ENCODE data around the gene KIF21A.
"Not testable (repeated sequence)": the region's sequence is repeated elsewhere in the genome, so short reads cannot be mapped to it uniquely, and the experiment has no call there.

Gene KIF21A

GRCh38 chr12:39301422-39301821 is 141.5 kb downstream of the KIF21A start:
- no peak for DNase-seq (ENCODE audit: low read depth)
- no peak overlapping the region for H3K4me3 ChIP-seq (ENCODE audit: low read depth, low read length)
- TF ChIP-seq, protein P1, sequence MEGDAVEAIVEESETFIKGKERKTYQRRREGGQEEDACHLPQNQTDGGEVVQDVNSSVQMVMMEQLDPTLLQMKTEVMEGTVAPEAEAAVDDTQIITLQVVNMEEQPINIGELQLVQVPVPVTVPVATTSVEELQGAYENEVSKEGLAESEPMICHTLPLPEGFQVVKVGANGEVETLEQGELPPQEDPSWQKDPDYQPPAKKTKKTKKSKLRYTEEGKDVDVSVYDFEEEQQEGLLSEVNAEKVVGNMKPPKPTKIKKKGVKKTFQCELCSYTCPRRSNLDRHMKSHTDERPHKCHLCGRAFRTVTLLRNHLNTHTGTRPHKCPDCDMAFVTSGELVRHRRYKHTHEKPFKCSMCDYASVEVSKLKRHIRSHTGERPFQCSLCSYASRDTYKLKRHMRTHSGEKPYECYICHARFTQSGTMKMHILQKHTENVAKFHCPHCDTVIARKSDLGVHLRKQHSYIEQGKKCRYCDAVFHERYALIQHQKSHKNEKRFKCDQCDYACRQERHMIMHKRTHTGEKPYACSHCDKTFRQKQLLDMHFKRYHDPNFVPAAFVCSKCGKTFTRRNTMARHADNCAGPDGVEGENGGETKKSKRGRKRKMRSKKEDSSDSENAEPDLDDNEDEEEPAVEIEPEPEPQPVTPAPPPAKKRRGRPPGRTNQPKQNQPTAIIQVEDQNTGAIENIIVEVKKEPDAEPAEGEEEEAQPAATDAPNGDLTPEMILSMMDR (conservative IDR thresholded peaks at IDR 0.05; ENCODE audit: low read depth, low read length): no peak

DNA sequence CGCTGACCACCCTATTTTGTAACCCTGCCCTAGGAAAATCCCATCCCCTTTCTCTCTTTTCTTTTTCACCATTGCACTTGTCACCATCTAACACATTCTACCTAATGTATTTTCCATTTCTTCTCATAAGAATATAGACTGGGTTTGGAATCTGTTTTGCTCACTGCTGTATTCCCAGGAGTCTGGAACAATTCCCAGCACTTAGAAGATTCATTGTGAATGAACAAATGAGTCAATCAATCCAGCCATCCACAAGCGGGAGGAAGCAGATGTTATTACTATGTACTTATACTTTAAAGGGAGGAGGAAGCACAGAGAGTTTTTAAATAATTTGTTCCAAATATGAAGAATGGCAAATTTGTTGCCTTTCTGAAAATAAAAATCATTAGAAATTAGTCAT is 142.1 kb downstream of the KIF21A start:
- no peak for DNase-seq (ENCODE audit: low read depth)
- TF ChIP-seq, protein P1 (conservative IDR thresholded peaks at IDR 0.05; ENCODE audit: low read depth, low read length): no peak
- no peak overlapping the region for H3K4me3 ChIP-seq (ENCODE audit: low read depth, low read length)

GRCh38 chr12:39297891-39298290 is 145.0 kb downstream of the KIF21A start:
- H3K4me3 ChIP-seq (ENCODE audit: low read depth, low read length): no peak overlapping the region
- TF ChIP-seq, protein P1 (conservative IDR thresholded peaks at IDR 0.05; ENCODE audit: low read depth, low read length): no peak
- no peak for DNase-seq (ENCODE audit: low read depth)

GRCh38 chr12:39296496-39296895 is 146.4 kb downstream of the KIF21A start:
- H3K4me3 ChIP-seq (ENCODE audit: low read depth, low read length): no peak overlapping the region
- TF ChIP-seq, protein P1 (conservative IDR thresholded peaks at IDR 0.05; ENCODE audit: low read depth, low read length): no peak
- no peak for DNase-seq (ENCODE audit: low read depth)

DNA sequence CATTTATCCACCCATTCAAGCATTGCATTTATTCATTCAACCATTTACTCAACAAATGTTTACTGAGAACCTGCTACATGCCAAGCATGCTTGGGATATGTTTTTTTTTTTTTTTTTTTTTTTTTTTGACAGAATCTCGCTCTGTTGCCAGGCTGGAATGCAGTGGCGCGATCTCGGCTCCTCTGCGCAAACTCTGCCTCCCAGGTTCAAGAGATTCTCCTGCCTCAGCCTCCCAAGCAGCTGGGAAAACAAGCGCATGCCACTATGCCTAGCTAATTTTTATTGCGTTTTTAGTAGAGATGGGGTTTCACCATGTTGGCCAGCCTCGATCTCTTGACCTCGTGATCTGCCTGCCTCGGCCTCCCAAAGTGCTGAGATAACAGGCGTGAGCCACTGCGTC is 147.3 kb downstream of the KIF21A start:
- not testable (repeated sequence) for H3K4me3 ChIP-seq (ENCODE audit: low read depth, low read length); DNase-seq (ENCODE audit: low read depth)

DNA sequence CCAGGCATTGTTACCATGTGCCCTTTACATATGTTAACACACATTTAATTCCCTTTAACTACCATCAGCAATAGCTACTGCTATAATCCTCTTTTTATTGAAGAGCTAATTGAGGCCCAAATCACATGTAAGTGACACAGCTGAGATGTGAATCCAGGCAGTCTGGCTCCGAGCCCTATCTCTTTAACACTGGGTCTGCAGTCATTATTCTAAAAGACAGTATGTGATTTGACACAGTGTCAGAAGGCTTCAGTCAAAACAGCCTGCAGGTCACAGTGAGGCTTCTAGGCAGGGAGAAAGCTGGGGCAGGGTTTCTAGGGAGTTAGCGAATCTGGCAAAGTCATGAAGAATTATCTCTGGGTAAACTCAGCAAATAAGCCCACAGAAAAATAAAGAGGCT is 148.2 kb downstream of the KIF21A start:
- TF ChIP-seq, protein P1 (conservative IDR thresholded peaks at IDR 0.05; ENCODE audit: low read depth, low read length): no peak
- no peak overlapping the region for H3K4me3 ChIP-seq (ENCODE audit: low read depth, low read length)
- no peak for DNase-seq (ENCODE audit: low read depth)

DNA sequence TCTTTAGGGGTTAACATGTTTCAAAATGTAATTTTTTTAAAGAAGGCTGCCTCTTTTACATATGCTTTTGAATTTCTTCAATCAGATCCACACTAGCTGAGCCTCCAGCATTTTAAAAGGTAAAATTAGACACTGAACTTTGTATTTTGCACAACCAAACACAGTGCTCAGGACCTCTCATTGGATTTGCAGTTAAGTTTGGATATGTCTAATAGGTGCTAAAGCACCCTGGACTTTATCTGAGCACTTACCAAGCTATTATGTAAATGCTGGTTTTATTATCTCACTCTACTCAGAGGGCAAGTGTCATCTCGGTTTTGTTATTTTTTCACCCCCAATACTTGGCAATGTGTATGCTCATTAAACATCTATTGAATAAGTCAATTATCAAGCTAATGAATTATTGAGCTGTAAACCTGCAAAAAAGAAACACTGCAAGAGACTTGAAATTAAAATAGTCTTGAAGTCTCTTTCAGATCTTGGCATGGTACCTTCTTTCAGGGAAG is 150.7 kb downstream of the KIF21A start:
- no peak for DNase-seq (ENCODE audit: low read depth)
- H3K4me3 ChIP-seq (ENCODE audit: low read depth, low read length): no peak overlapping the region
- TF ChIP-seq, protein P1 (conservative IDR thresholded peaks at IDR 0.05; ENCODE audit: low read depth, low read length): no peak
